Measurements from ENCODE around the gene LRRC28.

- TF ChIP-seq TAF1 (IDR thresholded peaks at IDR 0.05; ENCODE audit: low read depth) (no peak), EP300 (conservative IDR thresholded peaks at IDR 0.05; ENCODE audit: poor library complexity, severe bottlenecking) (no peak), EZH2 (IDR thresholded peaks at IDR 0.05; ENCODE audit: borderline replicate concordance, insufficient read depth, low read length, poor library complexity, severe bottlenecking) (no peak), POLR2AphosphoS5 (IDR thresholded peaks at IDR 0.05) (no peak), MXI1 (conservative IDR thresholded peaks at IDR 0.05; ENCODE audit: poor library complexity, severe bottlenecking) (no peak), RAD21 (conservative IDR thresholded peaks at IDR 0.05) (no peak)
- TF ChIP-seq, protein P1, sequence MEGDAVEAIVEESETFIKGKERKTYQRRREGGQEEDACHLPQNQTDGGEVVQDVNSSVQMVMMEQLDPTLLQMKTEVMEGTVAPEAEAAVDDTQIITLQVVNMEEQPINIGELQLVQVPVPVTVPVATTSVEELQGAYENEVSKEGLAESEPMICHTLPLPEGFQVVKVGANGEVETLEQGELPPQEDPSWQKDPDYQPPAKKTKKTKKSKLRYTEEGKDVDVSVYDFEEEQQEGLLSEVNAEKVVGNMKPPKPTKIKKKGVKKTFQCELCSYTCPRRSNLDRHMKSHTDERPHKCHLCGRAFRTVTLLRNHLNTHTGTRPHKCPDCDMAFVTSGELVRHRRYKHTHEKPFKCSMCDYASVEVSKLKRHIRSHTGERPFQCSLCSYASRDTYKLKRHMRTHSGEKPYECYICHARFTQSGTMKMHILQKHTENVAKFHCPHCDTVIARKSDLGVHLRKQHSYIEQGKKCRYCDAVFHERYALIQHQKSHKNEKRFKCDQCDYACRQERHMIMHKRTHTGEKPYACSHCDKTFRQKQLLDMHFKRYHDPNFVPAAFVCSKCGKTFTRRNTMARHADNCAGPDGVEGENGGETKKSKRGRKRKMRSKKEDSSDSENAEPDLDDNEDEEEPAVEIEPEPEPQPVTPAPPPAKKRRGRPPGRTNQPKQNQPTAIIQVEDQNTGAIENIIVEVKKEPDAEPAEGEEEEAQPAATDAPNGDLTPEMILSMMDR (IDR thresholded peaks at IDR 0.05; ENCODE audit: poor library complexity, severe bottlenecking), result no peak
Observed at GRCh38 chr15:99250001-99250400, 1.3 kb upstream of the LRRC28 start.

Measured in neural cell (in vitro differentiated cells).